Central memory CD8-positive, alpha-beta T cell (primary cell): ENCODE data around the gene PLPP2.
"Not testable (repeated sequence)": the region's sequence is repeated elsewhere in the genome, so short reads cannot be mapped to it uniquely, and the experiment has no call there.

Experiments used
- ATAC-seq: fragments of 150-1000 bp; cut with Tn5 transposase; replicated peaks from 2 replicates; pipeline ENCODE4 v1.10.0; 2022; ENCODE audit warnings: mild to moderate bottlenecking, moderate FRiP score, moderate number of reproducible peaks; ENCODE audit not compliant: poor library complexity, severe bottlenecking; ENCODE audit errors: extremely low read depth
- DNase-seq, 2 donors: peaks; one replicate each; pipeline ENCODE4 v3.0.0; 2021; ENCODE audit warnings: low spot score in 2 of 2
- H3K27ac Mint-ChIP-seq: one replicate; pipeline ENCODE4 v1.8.0; 2022; ENCODE audit warnings: low read depth, mild to moderate bottlenecking, moderate library complexity, mixed read lengths
- H3K27me3 Mint-ChIP-seq: one replicate; pipeline ENCODE4 v1.8.0; 2022; ENCODE audit warnings: mixed read lengths
- H3K36me3 Mint-ChIP-seq: one replicate; pipeline ENCODE4 v1.8.0; 2022; ENCODE audit warnings: mild to moderate bottlenecking, moderate library complexity, mixed read lengths; ENCODE audit not compliant: insufficient read depth
- H3K4me1 Mint-ChIP-seq: one replicate; pipeline ENCODE4 v1.8.0; 2022; ENCODE audit warnings: mixed read lengths
- H3K4me3 Mint-ChIP-seq: one replicate; pipeline ENCODE4 v1.8.0; 2022; ENCODE audit warnings: mild to moderate bottlenecking, moderate library complexity, mixed read lengths
- H3K9me3 Mint-ChIP-seq: one replicate; pipeline ENCODE4 v1.8.0; 2022; ENCODE audit warnings: mixed read lengths

PLPP2 gene

DNA sequence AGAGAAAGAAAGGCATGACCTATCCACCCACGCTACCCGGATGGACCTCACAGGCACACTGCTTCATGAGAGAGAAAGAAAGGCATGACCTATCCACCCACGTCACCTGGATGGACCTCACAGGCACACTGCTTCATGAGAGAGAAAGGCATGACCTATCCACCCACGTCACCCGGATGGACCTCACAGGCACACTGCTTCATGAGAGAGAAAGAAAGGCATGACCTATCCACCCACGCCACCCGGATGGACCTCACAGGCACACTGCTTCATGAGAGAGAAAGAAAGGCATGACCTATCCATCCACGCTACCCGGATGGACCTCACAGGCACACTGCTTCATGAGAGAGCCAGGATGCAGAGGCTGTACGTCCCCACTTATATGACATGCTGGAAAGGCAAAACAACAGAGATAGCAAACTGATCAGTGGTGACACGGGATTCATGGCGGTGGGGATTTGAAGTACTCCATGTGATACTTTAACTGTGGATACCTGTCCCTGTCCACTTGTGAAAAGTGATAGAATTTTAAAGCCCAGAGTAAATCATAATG, 20.4 kb downstream of the PLPP2 start:
- Mint-ChIP-seq H3K4me1 (peaks cover 12% of the 10 kb centered on the region), H3K27me3 (peaks cover 61% of the 10 kb centered on the region)
- not testable (repeated sequence) for H3K27ac Mint-ChIP-seq, DNase-seq, ATAC-seq, H3K9me3 Mint-ChIP-seq, H3K36me3 Mint-ChIP-seq, H3K4me3 Mint-ChIP-seq

DNA sequence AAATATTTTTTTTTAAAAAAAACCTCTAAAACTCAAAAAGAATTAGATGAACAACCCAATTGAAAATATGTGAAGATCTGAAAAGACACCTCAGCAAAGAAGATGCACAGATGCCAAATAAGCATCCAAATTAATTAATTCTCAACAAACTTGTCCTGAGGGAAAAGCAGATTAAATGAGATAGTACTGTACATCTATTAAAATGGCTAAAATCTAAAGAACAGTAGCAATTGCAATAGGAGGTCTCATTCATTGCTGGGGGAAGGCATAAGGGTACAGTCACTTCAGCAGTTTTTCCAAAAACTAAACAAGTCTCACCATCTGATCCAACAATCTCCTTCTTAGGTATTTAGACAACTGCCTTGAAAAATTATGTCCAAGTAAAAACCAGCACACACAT, 22.0 kb downstream of the PLPP2 start:
- DNase-seq (no peak), ATAC-seq (no peak)
- H3K4me3 Mint-ChIP-seq: no peak overlapping the region
- H3K36me3 Mint-ChIP-seq: peaks cover 5% of the 10 kb centered on the region
- no peak overlapping the region for H3K27ac Mint-ChIP-seq
- peaks cover 12% of the 10 kb centered on the region for H3K4me1 Mint-ChIP-seq
- no peaks in the 10 kb centered on the region for H3K9me3 Mint-ChIP-seq
- H3K27me3 Mint-ChIP-seq: peaks cover 62% of the 10 kb centered on the region

GRCh38 chr19:262125-262524, 29.1 kb downstream of the PLPP2 start:
- no peak overlapping the region for H3K4me3 Mint-ChIP-seq
- H3K27ac Mint-ChIP-seq: no peak overlapping the region
- no peak for ATAC-seq
- peaks cover 62% of the 10 kb centered on the region for H3K27me3 Mint-ChIP-seq
- no peak for DNase-seq
- H3K4me1 Mint-ChIP-seq: peaks cover 7% of the 10 kb centered on the region
- H3K36me3 Mint-ChIP-seq: no peaks in the 10 kb centered on the region
- no peaks in the 10 kb centered on the region for H3K9me3 Mint-ChIP-seq

DNA sequence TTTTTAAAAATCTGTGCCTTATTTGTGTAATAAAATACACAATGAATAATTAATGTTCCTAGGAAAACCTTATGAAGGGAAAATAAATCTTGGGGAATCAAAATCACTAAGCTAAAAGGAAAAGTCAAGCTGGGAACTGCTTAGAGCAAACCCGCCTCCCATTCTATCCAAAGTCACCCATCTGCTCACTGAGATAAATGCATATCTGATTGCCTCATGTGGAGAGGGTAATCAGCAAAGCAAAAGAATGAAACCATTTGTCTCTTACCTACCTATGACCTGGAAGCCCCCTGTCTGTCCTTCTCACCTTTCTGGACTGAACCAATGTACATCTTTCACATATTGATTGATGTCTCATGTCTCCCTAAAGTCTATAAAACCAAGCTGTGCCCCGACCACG, 34.4 kb downstream of the PLPP2 start:
- DNase-seq, H3K36me3 Mint-ChIP-seq, H3K4me1 Mint-ChIP-seq, H3K9me3 Mint-ChIP-seq, ATAC-seq, H3K27ac Mint-ChIP-seq, H3K4me3 Mint-ChIP-seq: not testable (repeated sequence)
- peaks cover 68% of the 10 kb centered on the region for H3K27me3 Mint-ChIP-seq

DNA sequence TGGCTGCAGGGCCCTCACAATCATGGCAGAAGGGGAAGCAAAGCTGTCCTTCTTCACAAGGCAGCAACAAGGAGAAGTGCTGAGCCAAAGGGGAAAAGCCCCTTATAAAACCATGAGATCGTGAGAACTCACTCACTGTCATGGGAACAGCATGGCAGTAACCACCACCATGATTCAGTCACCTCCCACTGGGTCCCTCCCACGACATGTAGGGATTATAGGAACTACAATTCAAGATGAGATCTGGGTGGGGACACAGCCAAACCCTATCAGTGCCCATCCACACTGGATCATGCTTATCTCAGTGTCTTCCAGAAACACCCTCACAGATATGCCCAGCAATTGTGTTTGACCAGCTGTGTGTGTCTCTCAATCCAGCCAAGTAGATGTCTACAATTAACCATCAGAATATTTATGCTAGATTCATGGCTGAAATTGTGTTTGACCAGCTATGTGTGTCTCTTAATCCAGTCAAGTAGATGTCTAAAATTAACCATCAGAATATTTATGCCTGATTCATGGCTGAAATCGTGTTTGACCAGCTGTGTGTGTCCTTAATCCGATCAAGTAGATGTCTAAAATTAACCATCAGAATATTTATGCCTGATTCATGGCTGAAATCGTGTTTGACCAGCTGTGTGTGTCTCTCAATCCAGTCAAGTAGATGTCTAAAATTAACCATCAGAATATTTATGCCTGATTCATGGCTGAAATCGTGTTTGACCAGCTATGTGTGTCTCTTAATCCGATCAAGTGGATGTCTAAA, 38.6 kb downstream of the PLPP2 start:
- not testable (repeated sequence) for H3K4me1 Mint-ChIP-seq

GRCh38 chr19:246551-246950, 44.7 kb downstream of the PLPP2 start:
- Mint-ChIP-seq H3K4me3 (no peak overlapping the region), H3K27ac (no peak overlapping the region), H3K9me3 (no peaks in the 10 kb centered on the region), H3K4me1 (no peaks in the 10 kb centered on the region), H3K36me3 (no peaks in the 10 kb centered on the region), H3K27me3 (peaks cover 1% of the 10 kb centered on the region)
- DNase-seq: no peak
- ATAC-seq: no peak

More for the DNA sequence above, 38.6 kb downstream of the PLPP2 start:
- not testable (repeated sequence) for H3K36me3 Mint-ChIP-seq, H3K9me3 Mint-ChIP-seq, H3K27ac Mint-ChIP-seq, ATAC-seq, DNase-seq, H3K4me3 Mint-ChIP-seq
- peaks cover 53% of the 10 kb centered on the region for H3K27me3 Mint-ChIP-seq

GRCh38 chr19:245900-246299, 45.3 kb downstream of the PLPP2 start:
- not testable (repeated sequence) for H3K27me3 Mint-ChIP-seq, H3K4me1 Mint-ChIP-seq, DNase-seq, ATAC-seq, H3K27ac Mint-ChIP-seq, H3K9me3 Mint-ChIP-seq, H3K36me3 Mint-ChIP-seq, H3K4me3 Mint-ChIP-seq

GRCh38 chr19:245457-245856, 45.7 kb downstream of the PLPP2 start:
- H3K27ac Mint-ChIP-seq: no peak overlapping the region

More at GRCh38 chr19:245457-245856, 45.7 kb downstream of the PLPP2 start:
- Mint-ChIP-seq H3K4me1 (no peaks in the 10 kb centered on the region), H3K36me3 (no peaks in the 10 kb centered on the region), H3K4me3 (no peak overlapping the region), H3K27me3 (no peaks in the 10 kb centered on the region), H3K9me3 (no peaks in the 10 kb centered on the region)
- no peak for ATAC-seq
- no peak for DNase-seq
